GM18511 (cell line): ENCODE results near the gene PRDM7.
"Not testable (repeated sequence)": the region's sequence is repeated elsewhere in the genome, so short reads cannot be mapped to it uniquely, and the experiment has no call there.

ENCODE experiments used
- ATAC-seq: cut with Tn5 transposase; IDR thresholded peaks from one replicate; pipeline ENCODE4 v1.9.1; 2021; ENCODE audit warnings: mild to moderate bottlenecking, moderate library complexity; ENCODE audit not compliant: unreplicated experiment

PRDM7 gene

GRCh38 chr16:90016339-90016950 lies 60.7 kb downstream of the PRDM7 start:
- ATAC-seq = no peak

DNA sequence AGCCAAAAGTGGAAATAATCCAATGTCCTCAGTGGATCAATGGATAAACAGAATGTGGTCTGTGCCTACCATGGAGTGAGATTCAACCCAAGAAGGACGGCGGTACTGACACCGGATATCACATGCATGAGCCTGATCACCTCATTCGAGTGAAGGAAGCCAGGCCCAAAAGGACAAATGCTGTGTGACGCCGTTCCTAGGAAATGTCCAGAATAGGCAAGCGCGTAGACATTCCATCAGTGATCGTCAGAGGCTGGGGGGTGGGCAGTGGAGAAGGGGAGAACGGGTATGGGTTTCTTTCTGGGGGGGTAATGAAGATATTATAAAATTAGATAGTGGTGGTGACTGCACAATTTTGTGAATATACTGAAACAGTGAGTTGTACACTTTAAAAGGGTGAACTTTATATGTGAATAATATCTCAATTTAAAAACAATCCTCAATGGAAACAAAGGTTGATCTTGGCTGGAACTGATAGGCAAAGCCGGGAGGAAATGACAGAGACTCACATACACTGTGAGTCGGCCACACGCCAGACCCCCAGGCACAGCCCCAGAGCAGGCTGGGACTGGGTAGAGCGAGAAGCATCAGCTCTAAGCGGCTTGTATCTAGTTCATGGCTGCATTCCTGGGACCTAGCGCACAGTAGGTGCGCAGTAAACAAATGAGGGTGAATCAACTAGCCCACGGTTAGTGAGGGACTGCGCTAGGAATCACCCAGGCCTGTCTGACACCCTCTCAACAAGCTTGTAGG lies 61.4 kb downstream of the PRDM7 start:
- no peak for ATAC-seq

DNA sequence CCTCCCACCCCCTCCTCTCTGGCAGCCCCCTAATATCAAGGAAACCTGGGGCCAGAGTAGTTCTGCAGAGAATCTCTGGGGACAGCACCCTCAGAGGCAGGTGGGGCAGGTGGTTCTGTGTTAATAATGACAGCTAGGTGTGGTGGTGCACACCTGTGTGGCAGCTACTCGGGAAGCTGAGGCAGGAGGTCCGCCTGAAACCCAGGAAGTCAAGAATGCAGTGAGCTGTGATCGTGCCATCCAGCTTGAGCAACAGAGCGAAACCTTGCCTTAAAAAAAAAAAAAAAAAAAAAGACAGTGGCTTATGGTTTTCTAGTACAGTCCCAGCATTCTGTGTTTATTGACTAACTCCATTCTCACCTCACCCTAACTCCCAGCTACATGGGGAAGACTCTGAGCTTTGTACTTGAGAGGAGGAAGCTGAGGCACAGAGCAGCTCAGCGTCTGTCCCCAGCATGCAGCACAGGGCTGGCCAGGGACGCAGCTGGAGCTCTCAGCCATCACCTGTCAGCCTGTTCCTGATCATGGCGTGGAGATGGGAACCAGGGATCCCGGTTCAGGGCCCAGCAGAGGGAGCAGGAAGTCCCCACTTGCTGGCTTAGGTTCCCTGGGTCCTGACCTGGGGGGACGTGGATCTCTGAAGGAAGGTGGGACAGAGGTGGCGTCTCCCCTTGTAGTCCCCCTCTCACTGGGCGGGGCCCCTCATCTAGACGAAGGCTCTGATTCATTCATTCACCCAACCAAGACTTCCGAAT lies 64.0 kb downstream of the PRDM7 start:
- no peak for ATAC-seq

GRCh38 chr16:90011908-90012501 lies 65.1 kb downstream of the PRDM7 start:
- no peak for ATAC-seq

DNA sequence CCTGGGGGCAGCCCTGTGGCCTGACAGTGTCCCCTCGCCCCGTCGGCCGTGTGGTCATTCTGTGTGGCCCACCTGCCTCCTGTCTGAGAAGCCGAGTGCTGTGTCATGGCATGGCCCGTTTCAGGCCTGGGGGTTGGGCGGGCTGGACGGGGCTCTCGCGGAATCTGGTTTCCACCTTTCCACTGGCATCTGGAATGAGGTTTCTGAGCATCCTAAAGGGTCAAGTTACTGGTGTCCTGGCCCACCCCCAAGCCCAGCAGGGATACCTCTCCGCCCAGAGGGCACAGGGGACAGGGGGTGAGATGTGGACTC lies 65.7 kb downstream of the PRDM7 start:
- no peak for ATAC-seq

DNA sequence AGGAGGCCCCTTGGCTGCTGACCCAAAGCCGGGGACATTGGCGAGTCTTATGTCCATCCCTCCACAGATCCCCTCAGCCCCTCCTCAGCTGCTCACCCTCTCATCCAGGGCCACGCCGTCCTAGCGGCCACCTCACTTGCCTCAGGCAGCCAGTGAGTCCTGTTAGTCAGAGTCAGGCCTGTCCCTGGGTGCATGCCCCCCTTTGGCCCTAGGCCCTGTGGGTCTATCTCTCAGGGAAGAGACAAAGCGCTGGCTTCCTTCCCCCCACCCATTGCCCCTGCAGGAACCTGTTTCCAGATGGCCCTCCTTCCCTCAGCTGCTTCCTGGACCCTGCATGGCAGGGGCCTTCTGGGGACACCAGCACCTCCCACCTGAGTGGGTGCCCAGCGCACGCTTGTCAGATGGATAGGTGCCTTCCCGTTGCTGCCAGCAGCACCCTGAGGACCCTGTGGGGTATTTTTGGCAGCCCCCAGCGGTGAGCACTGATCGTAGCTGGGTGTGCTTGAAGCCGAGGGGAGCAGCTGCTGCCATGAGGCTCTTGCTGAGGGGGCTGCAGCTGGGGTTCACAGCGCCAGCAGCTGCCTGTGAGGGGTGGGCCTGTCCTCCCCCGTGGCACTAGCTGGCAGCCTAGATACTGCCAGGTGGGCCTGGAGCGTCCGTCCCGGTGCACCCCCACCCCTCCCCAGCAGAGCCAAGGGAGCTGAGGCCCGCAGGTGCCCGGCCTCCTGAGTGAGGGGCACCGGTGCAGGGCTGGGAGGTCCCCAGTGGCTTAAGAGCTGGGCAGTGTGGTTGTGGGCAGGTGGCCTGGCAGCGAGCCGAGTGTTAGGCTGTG lies 66.2 kb downstream of the PRDM7 start:
- no peak for ATAC-seq

DNA sequence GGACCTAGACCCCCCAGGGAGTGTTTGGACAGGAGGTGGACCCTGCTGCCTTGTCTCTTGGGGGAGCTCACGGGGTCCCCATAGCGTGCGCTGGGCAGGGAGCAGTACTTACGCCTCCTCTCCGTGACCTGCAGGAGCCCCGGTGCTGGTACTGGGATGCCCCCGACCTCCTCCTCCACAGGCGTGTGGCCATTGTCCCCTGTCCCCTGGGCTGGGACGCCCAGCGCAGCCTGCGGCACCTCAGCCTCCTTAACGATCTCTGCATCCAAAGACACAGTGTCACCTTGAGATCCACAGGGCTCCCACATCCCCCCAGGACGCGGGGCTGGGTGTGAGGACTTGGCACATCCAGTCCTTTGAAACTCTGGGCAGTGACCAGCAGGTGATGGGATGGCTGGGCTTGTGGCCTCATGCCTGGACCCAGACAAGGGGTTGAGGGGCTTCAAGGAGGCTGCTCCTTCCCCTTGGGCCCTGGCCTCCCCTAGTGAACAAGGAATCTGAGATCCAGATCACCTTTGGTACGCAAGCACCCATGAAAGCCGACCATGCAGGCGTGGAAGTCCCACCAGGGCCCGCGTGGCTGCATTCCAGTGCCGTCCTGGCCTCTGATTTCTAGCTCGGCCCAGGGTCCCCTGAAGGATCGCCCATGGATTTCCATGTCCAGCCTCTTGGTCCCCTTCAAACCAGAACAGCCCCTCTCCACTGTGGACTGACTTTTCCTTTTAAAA lies 67.8 kb downstream of the PRDM7 start:
- ATAC-seq = no peak

DNA sequence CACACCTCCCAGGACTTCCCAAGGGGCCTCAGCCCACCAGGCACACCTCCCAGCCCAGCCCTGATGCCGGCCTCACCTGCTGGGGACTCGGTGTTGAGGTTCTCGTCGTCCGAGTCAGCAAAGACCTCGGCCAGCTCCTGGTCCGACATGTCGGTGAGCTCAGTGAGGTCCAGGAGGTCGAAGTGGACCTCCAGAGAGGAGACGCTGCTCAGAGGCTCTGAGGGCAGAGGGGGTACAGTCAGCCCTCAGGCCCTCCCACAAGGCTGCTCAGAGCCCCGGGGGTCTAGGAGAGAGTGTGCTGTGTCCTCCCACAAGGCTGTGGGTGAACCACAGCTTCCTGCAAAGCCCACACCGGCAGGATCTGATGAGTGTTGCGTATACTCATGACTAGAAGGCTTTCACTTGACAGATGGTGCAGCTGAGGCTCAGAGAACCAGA lies 68.4 kb downstream of the PRDM7 start:
- peak; percentile 81 for ATAC-seq

- ATAC-seq = not testable (repeated sequence)
Observed at GRCh38 chr16:90007635-90008234, 69.4 kb downstream of the PRDM7 start.

DNA sequence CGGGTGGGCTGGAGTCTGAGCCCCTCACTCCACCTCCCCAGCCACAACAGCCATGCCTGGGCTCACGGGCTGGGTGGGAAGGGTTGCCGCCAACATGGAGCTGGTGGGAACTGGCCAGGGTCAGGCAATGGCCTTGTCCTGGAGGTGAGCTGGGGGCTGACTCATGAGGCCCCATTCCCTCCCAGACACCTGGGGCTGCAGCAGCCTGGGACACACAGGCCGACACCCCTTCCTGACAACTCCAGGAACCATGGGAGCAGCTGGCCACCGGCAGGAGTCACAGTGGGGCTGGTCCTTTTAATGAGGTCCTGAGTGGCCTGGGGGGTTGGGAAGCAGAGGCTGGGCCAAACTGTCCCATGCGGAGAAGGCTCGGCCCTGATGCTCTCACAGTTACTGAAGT lies 70.1 kb downstream of the PRDM7 start:
- no peak for ATAC-seq
